Stomach (tissue), 9 donors: ENCODE data around the gene PTCSC3. TPM values are rescaled to one million over a fixed set of nuclear protein-coding genes. Genes with fewer than 3 reads are reported as not detected.

Experiments
- DNase-seq, 2 donors: peaks; one replicate each; pipeline versions ENCODE4 v3.0.0 to v3.0.0-alpha.2; 2013 to 2019
- H3K27ac ChIP-seq, 5 donors: fragments of 200-600 bp in 4 of 5; sonication (generic) in 4 of 5; one replicate each; pipeline ENCODE4 v1.5.1; 2013 to 2019; ENCODE audit warnings: mild to moderate bottlenecking in 1 of 5, moderate library complexity in 1 of 5
- H3K27me3 ChIP-seq, 3 donors: fragments of 200-600 bp; sonication (generic); one replicate each; pipeline ENCODE4 v1.5.1; 2017 to 2019; ENCODE audit warnings: mixed run types in 1 of 3
- H3K36me3 ChIP-seq, 4 donors: fragments of 200-600 bp; sonication (generic); 1 replicate in 3 of 4; 2 replicates in 1 of 4; pipeline ENCODE4 v1.5.1; 2016 to 2019
- H3K4me1 ChIP-seq, 4 donors: fragments of 200-600 bp; sonication (generic); one replicate each; pipeline ENCODE4 v1.5.1; 2016 to 2019
- H3K4me3 ChIP-seq, 4 donors: fragments of 200-600 bp; sonication (generic) in 3 of 4; one replicate each; pipeline ENCODE4 v1.5.1; 2016 to 2019; ENCODE audit warnings: mild to moderate bottlenecking in 1 of 4
- H3K9me3 ChIP-seq, 4 donors: fragments of 200-600 bp; sonication (generic); one replicate each; pipeline ENCODE4 v1.5.1; 2016 to 2019
- CTCF ChIP-seq, 7 experiments: fragments of 450-650 bp in 4 of 7; fragments of 200-600 bp in 3 of 7; sonication (generic) in 3 of 7; IDR thresholded peaks; one replicate each; pipeline ENCODE4 v1.5.1; 2016 to 2019; ENCODE audit warnings: antibody characterized with exemption in 7 of 7, control low read depth in 2 of 7, mild to moderate bottlenecking in 1 of 7
- EP300 ChIP-seq: sonication (generic); formaldehyde crosslinking; IDR thresholded peaks from one replicate; pipeline ENCODE4 v1.6.1; 2017; ENCODE audit warnings: antibody characterized with exemption
- POLR2A ChIP-seq, 4 donors: fragments of 450-650 bp; IDR thresholded peaks; one replicate each; pipeline ENCODE4 v1.6.1; 2016; ENCODE audit warnings: antibody characterized with exemption in 4 of 4, control low read depth in 2 of 4, mild to moderate bottlenecking in 1 of 4, moderate library complexity in 1 of 4
- POLR2AphosphoS5 ChIP-seq, 3 donors: sonication (generic); formaldehyde crosslinking; IDR thresholded peaks; one replicate each; pipeline ENCODE4 v1.6.1; 2016; ENCODE audit warnings: antibody characterized with exemption in 3 of 3
- WGBS, 5 donors: extraction: QIAGEN DNeasy Blood & Tissue Kit in 3 of 5; methylation state at CpG; one replicate each; pipeline versions ENCODE4 v1.1.5 to v1.1.7; 2013 to 2018; 5-methylcytosine and 5-hydroxymethylcytosine counted together
- intact Hi-C: fragments of 100-400 bp; cut with DNase I; formaldehyde crosslinking; loops from one replicate; pipeline ENCODE4 v1.15.1; 2023; ENCODE audit warnings: low total_unique reads
- polyA plus RNA-seq, 3 donors: library from polyadenylated mRNA; stranded (reverse); fragments of 200-250 nt; gene quantifications; one replicate each; pipeline ENCODE4 v1.2.3, GENCODE V29; 2013
- total RNA-seq, 5 donors: library from RNA; depleted of rRNA; stranded (reverse); fragments of >200 nt; gene quantifications; one replicate each; pipeline versions ENCODE4 v1.1.0 to v1.2.3, GENCODE V29; 2014 to 2016
- donor health status: healthy with polysubstance abuse.
- donor health status: Bipolar disorder and iron deficiency.
- donor health status: healthy.

Gene PTCSC3
- total and polyA plus RNA-seq, 8 donors, result 0.65 TPM; not detected in 7

- no peak for DNase-seq
- Histone ChIP-seq H3K27ac (no peak overlapping the region), H3K4me3 (no peak overlapping the region), H3K27me3 (no peaks in the 10 kb centered on the region), H3K9me3 (no peaks in the 10 kb centered on the region), H3K36me3 (no peaks in the 10 kb centered on the region), H3K4me1 (no peaks in the 10 kb centered on the region)
- 70 to 94% (median 81%) methylated on average over 1 of the region's 1 CpG for WGBS, 5 donors
- intact Hi-C loops, result no loop called here
- TF ChIP-seq POLR2A (IDR thresholded peaks at IDR 0.05) (no peak), POLR2AphosphoS5 (IDR thresholded peaks at IDR 0.05) (no peak), CTCF (IDR thresholded peaks at IDR 0.05) (no peak), EP300 (no peak)
Observed at GRCh38 chr14:36130186-36130585, 46.3 kb downstream of the PTCSC3 start.

GRCh38 chr14:36129181-36129580 is 47.3 kb downstream of the PTCSC3 start:
- Histone ChIP-seq H3K9me3 (no peaks in the 10 kb centered on the region), H3K27me3 (no peaks in the 10 kb centered on the region), H3K27ac (no peak overlapping the region), H3K4me3 (no peak overlapping the region), H3K4me1 (no peaks in the 10 kb centered on the region), H3K36me3 (no peaks in the 10 kb centered on the region)
- intact Hi-C loops, result no loop called here
- WGBS, 5 donors, result 46 to 65% (median 58%) methylated on average over 2 of the region's 2 CpGs
- DNase-seq, result no peak
- no peak for TF ChIP-seq POLR2A (IDR thresholded peaks at IDR 0.05)
- TF ChIP-seq CTCF (IDR thresholded peaks at IDR 0.05), result no peak
- no peak for TF ChIP-seq POLR2AphosphoS5 (IDR thresholded peaks at IDR 0.05)
- no peak for TF ChIP-seq EP300

GRCh38 chr14:36113341-36113740 is 63.2 kb downstream of the PTCSC3 start:
- no peaks in the 10 kb centered on the region for H3K9me3 ChIP-seq
- H3K36me3 ChIP-seq, result no peaks in the 10 kb centered on the region
- H3K4me1 ChIP-seq, result no peaks in the 10 kb centered on the region
- intact Hi-C loops, result no loop called here
- TF ChIP-seq CTCF (IDR thresholded peaks at IDR 0.05) (no peak), POLR2AphosphoS5 (IDR thresholded peaks at IDR 0.05) (no peak), POLR2A (IDR thresholded peaks at IDR 0.05) (no peak), EP300 (no peak)
- no peak overlapping the region for H3K27ac ChIP-seq
- H3K4me3 ChIP-seq, result no peak overlapping the region
- DNase-seq, result no peak
- WGBS, 5 donors, result 63 to 80% (median 69%) methylated on average over 4 of the region's 4 CpGs
- no peaks in the 10 kb centered on the region for H3K27me3 ChIP-seq

- WGBS, 5 donors, result 70 to 89% (median 88%) methylated on average over 3 of the region's 3 CpGs
Observed at GRCh38 chr14:36111822-36112583, 64.5 kb downstream of the PTCSC3 start.

More at GRCh38 chr14:36111822-36112583, 64.5 kb downstream of the PTCSC3 start:
- DNase-seq, result no peak
- TF ChIP-seq CTCF (IDR thresholded peaks at IDR 0.05) (no peak), POLR2AphosphoS5 (IDR thresholded peaks at IDR 0.05) (no peak), EP300 (no peak), POLR2A (IDR thresholded peaks at IDR 0.05) (no peak)
- intact Hi-C loops, result no loop called here
- Histone ChIP-seq H3K4me3 (no peak overlapping the region), H3K27ac (no peak overlapping the region), H3K9me3 (no peaks in the 10 kb centered on the region), H3K36me3 (no peaks in the 10 kb centered on the region), H3K27me3 (no peaks in the 10 kb centered on the region), H3K4me1 (no peaks in the 10 kb centered on the region)
